Endothelial cell of umbilical vein (primary cell): Measurements from ENCODE around the gene PARD3B. TPM values are rescaled to one million over a fixed set of nuclear protein-coding genes. Genes with fewer than 3 reads are reported as not detected.

Experiments
- BruUV-seq: library from RNA; stranded (reverse); fragments of 400-500 nt; replicated peaks from 2 replicates; lab custom pipeline; 2021; lab: Mats Ljungman, UMichigan
- CTCF ChIA-PET: fragments of 300-600, 350-600 bp; sonication (Branson Sonifier 250); formaldehyde crosslinking; loops from one replicate; lab custom pipeline; 2021; ENCODE audit warnings: antibody characterized with exemption, inconsistent platforms; lab: Charles Lee
- POLR2A ChIA-PET: fragments of 300-600, 350-600 bp; sonication (Branson Sonifier 250); formaldehyde crosslinking; loops from one replicate; lab custom pipeline; 2021; ENCODE audit warnings: antibody characterized with exemption, inconsistent platforms; lab: Charles Lee
- DNase-seq: peaks from one replicate; pipeline ENCODE4 v3.0.0-alpha.2; 2011; ENCODE audit warnings: low read depth, low spot score
- FAIRE-seq: peaks from 2 replicates; lab custom pipeline; 2011; peaks lifted over from hg19 to GRCh38; lab: Jason Lieb, UNC
- H2AFZ ChIP-seq: 2 replicates; pipeline ENCODE4 v1.6.0; 2012; ENCODE audit warnings: low read depth, low read length, control low read depth, inconsistent platforms
- H3K27ac ChIP-seq: 2 replicates; pipeline ENCODE4 v1.5.1; 2011; ENCODE audit warnings: low read depth, mild to moderate bottlenecking, control low read depth, low read length, moderate library complexity; ENCODE audit not compliant: insufficient read depth
- H3K27me3 ChIP-seq, 2 experiments: 2 replicates each; pipeline versions ENCODE4 v1.6.0 to v1.6.1; 2011; ENCODE audit warnings: low read length in 2 of 2, mixed read lengths in 1 of 2; ENCODE audit not compliant: control insufficient read depth in 2 of 2, insufficient read depth in 2 of 2
- H3K36me3 ChIP-seq, 2 experiments: 2 replicates in 1 of 2; 3 replicates in 1 of 2; pipeline ENCODE4 v1.5.1; 2011; ENCODE audit warnings: low read length in 2 of 2, mild to moderate bottlenecking in 1 of 2, moderate library complexity in 1 of 2; ENCODE audit not compliant: control insufficient read depth in 2 of 2, insufficient read depth in 2 of 2; ENCODE audit errors: extremely low read depth in 1 of 2
- H3K4me1 ChIP-seq: 3 replicates; pipeline ENCODE4 v1.5.1; 2011; ENCODE audit warnings: mild to moderate bottlenecking, low read length; ENCODE audit not compliant: control insufficient read depth, insufficient read depth; ENCODE audit errors: extremely low read depth
- H3K4me2 ChIP-seq: 2 replicates; pipeline ENCODE4 v1.6.1; 2011; ENCODE audit warnings: low read length, control low read depth, mixed read lengths; ENCODE audit not compliant: insufficient read depth
- H3K4me3 ChIP-seq, 3 experiments: fragments of 200-600 bp in 1 of 3; sonication (generic), shearing (Covaris generic) in 1 of 3; replicated peaks in 1 of 3; 2 replicates each; pipeline ENCODE4 v1.5.1; 2011 to 2016; ENCODE audit warnings: control low read depth in 3 of 3, low read length in 3 of 3, mild to moderate bottlenecking in 2 of 3, inconsistent platforms in 1 of 3, low read depth in 1 of 3, moderate library complexity in 1 of 3; ENCODE audit not compliant: insufficient read depth in 1 of 3
- H3K79me2 ChIP-seq: 2 replicates; pipeline ENCODE4 v1.6.0; 2012; ENCODE audit warnings: low read length, inconsistent platforms; ENCODE audit not compliant: control insufficient read depth, insufficient read depth
- H3K9ac ChIP-seq: replicated peaks from 2 replicates; pipeline ENCODE3; 2011; ENCODE audit warnings: low read length, control low read depth; ENCODE audit not compliant: insufficient read depth; ENCODE audit errors: extremely low read depth
- H3K9me1 ChIP-seq: replicated peaks from 3 replicates; pipeline ENCODE4 v1.6.0; 2011; ENCODE audit warnings: mild to moderate bottlenecking, low read length; ENCODE audit not compliant: control insufficient read depth, insufficient read depth; ENCODE audit errors: extremely low read depth
- H3K9me3 ChIP-seq: replicated peaks from 2 replicates; pipeline ENCODE4 v1.5.1; 2012; ENCODE audit warnings: low read length, inconsistent platforms; ENCODE audit not compliant: control insufficient read depth, insufficient read depth
- H4K20me1 ChIP-seq: replicated peaks from 2 replicates; pipeline ENCODE3; 2011; ENCODE audit warnings: mild to moderate bottlenecking, low read length; ENCODE audit not compliant: control insufficient read depth, insufficient read depth; ENCODE audit errors: extremely low read depth
- EZH2 ChIP-seq: IDR thresholded peaks from 2 replicates; pipeline ENCODE4 v1.6.1; 2012; ENCODE audit warnings: borderline replicate concordance, low read depth, mild to moderate bottlenecking, moderate library complexity, low read length, inconsistent platforms; ENCODE audit not compliant: severe bottlenecking
- FOS ChIP-seq: IDR thresholded peaks from 2 replicates; pipeline ENCODE4 v1.6.1; 2011; ENCODE audit warnings: mild to moderate bottlenecking, low read length, moderate library complexity, borderline replicate concordance; ENCODE audit not compliant: insufficient read depth
- GATA2 ChIP-seq: IDR thresholded peaks from 2 replicates; pipeline ENCODE4 v1.7.0; 2011; ENCODE audit warnings: low read depth, mild to moderate bottlenecking, moderate library complexity, mixed read lengths, low read length; ENCODE audit not compliant: insufficient read length, insufficient read depth
- JUN ChIP-seq: IDR thresholded peaks from 2 replicates; pipeline ENCODE4 v1.6.1; 2011; ENCODE audit warnings: borderline replicate concordance, low read depth; ENCODE audit not compliant: insufficient read length, insufficient read depth
- MYC ChIP-seq: IDR thresholded peaks from one replicate; pipeline ENCODE4 v1.6.1; 2011; ENCODE audit warnings: mild to moderate bottlenecking, low read depth, low read length
- POLR2A ChIP-seq: IDR thresholded peaks from 2 replicates; pipeline ENCODE4 v1.6.1; 2012; ENCODE audit warnings: low read depth, mild to moderate bottlenecking, control low read depth, low read length
- POLR2AphosphoS5 ChIP-seq: IDR thresholded peaks from 2 replicates; pipeline ENCODE4 v1.6.1; 2012; ENCODE audit warnings: low read depth, mild to moderate bottlenecking, control low read depth, low read length, moderate library complexity; ENCODE audit not compliant: insufficient read depth
- dilution Hi-C: fragments of 300-500 bp; cut with MboI; formaldehyde crosslinking; loops from one replicate; pipeline ENCODE4 v1.15.0; 2019; ENCODE audit warnings: low sequenced_read_pairs; ENCODE audit not compliant: extremely low pct_ligation_motif_present
- intact Hi-C: fragments of 100-400 bp; cut with micrococcal nuclease; formaldehyde crosslinking; loops from one replicate; pipeline ENCODE4 v1.10.0; 2022
- polyA plus RNA-seq, 4 experiments: library from polyadenylated mRNA; depleted of rRNA in 3 of 4; stranded (reverse) in 3 of 4; unstranded in 1 of 4; fragments of >200 nt; gene quantifications; 2 replicates each; pipeline versions ENCODE4 v1.2.1 to v1.2.3, GENCODE V29; 2011 to 2012; ENCODE audit warnings: missing spikeins in 1 of 4
- total RNA-seq: library from RNA; stranded (reverse); gene quantifications from 2 replicates; pipeline ENCODE4 v1.2.3, GENCODE V29; 2021
- TF ChIP-seq, protein P1 (sequence below): IDR thresholded peaks from 2 replicates; pipeline ENCODE4 v1.6.1; 2011; ENCODE audit not compliant: insufficient read depth, insufficient read length
- TF ChIP-seq, protein P2 (sequence below), 2 donors: IDR thresholded peaks; 1 replicate in 1 of 2; 2 replicates in 1 of 2; pipeline ENCODE4 v1.5.1; 2011; ENCODE audit warnings: low read length in 2 of 2, mild to moderate bottlenecking in 2 of 2, moderate library complexity in 2 of 2, control low read depth in 1 of 2, inconsistent platforms in 1 of 2, low read depth in 1 of 2; ENCODE audit not compliant: insufficient read depth in 1 of 2; ENCODE audit errors: extremely low read depth in 1 of 2

Gene PARD3B
- total and polyA plus RNA-seq, 2 donors (not counting 3 experiments of a cell fraction or from before 2014, with no cell fraction given): 2.2 to 30.9 TPM

DNA sequence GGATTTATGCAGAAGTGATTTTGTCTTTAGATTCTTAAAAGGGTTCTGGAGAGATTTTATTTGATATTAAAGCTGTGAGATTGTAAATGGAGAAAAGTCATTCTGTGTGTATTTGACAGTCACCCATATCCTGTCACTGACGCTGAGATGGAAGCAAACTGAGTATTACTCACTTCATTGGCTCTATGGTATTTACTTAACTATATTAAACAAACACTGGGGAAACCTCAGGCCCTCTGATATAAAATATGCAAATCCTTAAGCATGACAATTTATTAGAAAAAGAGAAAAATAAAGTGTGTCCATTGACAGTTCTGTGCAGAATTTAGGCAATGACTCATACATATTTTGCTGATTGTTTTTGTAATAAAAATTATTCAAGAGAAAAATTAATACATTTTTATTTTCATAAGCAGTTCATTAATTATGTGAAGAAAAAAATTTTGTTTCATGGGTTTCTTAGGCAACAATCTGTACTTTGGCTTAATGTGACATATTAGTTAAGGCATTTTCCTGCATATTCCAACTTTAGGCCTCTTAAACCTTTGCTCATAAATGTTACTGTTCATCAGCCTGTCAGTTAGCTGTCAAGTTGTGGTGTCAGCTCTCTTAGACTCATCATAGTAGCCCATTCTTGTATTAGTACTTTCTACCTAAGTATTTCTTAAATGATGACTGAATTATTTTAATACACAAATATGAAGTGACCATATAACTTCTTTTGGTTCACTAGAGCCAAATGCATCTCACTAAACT is 99.9 kb downstream of the PARD3B start:
- FAIRE-seq (peak; percentile 55), DNase-seq (peak; percentile 56)
- H3K4me1 ChIP-seq: peaks cover 12% of the 10 kb centered on the region
- no peaks in the 10 kb centered on the region for H3K27me3 ChIP-seq
- ChIA-PET POLR2A (no interaction called here), CTCF (interaction anchor here (0.7 to 1.0 kb wide), 2 partner anchors 12 to 47 kb away, joined by 3 read pairs; no protein-coding TSS in a partner anchor)
- peak overlapping the region; percentile 37 for H3K9ac ChIP-seq
- H3K4me2 ChIP-seq: peak overlapping the region; percentile 51
- no TSS peak for BruUV-seq
- H3K4me3 ChIP-seq: no peak overlapping the region
- no peaks in the 10 kb centered on the region for H3K9me3 ChIP-seq
- dilution Hi-C loops: no loop called here
- TF ChIP-seq JUN (peak; percentile 23), FOS (peak; percentile 49)
- TF ChIP-seq, protein P1, sequence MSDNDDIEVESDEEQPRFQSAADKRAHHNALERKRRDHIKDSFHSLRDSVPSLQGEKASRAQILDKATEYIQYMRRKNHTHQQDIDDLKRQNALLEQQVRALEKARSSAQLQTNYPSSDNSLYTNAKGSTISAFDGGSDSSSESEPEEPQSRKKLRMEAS: no peak
- H3K79me2 ChIP-seq: peaks cover 2% of the 10 kb centered on the region
- H4K20me1 ChIP-seq: no peaks in the 10 kb centered on the region
- H3K9me1 ChIP-seq: peaks cover 3% of the 10 kb centered on the region
- H3K27ac ChIP-seq: peak overlapping the region; percentile 53
- no peak overlapping the region for H2AFZ ChIP-seq
- no peaks in the 10 kb centered on the region for H3K36me3 ChIP-seq
- intact Hi-C loops: loop anchor here (1.0 kb wide), 1 partner anchor 20 kb away; no protein-coding TSS in a partner anchor

DNA sequence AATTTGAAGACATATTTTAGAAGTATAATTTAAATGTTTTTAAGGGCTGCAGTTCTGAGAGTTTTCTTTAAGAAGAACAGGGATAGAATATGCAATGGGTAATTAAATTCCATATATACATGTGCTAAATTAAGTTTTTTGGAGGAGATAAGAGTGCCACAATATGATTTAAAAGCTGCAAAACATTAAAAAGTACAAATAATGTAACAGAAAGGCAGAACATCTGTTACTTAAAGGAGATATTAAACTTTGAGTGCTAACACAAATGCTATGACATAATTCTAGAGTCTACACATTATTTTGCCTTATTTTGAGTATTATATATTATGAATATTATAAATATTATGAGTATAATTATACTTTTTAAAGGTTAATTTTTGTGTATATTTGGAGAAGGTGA is 102.4 kb downstream of the PARD3B start:
- no peak for TF ChIP-seq GATA2
- no peak for TF ChIP-seq EZH2
- no peak for TF ChIP-seq POLR2A
- no peak for TF ChIP-seq POLR2AphosphoS5
- TF ChIP-seq, protein P2, sequence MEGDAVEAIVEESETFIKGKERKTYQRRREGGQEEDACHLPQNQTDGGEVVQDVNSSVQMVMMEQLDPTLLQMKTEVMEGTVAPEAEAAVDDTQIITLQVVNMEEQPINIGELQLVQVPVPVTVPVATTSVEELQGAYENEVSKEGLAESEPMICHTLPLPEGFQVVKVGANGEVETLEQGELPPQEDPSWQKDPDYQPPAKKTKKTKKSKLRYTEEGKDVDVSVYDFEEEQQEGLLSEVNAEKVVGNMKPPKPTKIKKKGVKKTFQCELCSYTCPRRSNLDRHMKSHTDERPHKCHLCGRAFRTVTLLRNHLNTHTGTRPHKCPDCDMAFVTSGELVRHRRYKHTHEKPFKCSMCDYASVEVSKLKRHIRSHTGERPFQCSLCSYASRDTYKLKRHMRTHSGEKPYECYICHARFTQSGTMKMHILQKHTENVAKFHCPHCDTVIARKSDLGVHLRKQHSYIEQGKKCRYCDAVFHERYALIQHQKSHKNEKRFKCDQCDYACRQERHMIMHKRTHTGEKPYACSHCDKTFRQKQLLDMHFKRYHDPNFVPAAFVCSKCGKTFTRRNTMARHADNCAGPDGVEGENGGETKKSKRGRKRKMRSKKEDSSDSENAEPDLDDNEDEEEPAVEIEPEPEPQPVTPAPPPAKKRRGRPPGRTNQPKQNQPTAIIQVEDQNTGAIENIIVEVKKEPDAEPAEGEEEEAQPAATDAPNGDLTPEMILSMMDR (IDR thresholded peaks at IDR 0.05; ENCODE audit: extremely low read depth in 1 of 2, insufficient read depth in 1 of 2, low read depth in 1 of 2, low read length in 2 of 2): no peak
- no peak for TF ChIP-seq FOS
- no peak for TF ChIP-seq MYC
- TF ChIP-seq JUN: no peak
- TF ChIP-seq, protein P1: no peak
- Histone ChIP-seq H3K4me1 (peaks cover 12% of the 10 kb centered on the region), H3K9ac (no peak overlapping the region), H2AFZ (no peak overlapping the region), H3K4me2 (no peak overlapping the region), H3K9me1 (peaks cover 3% of the 10 kb centered on the region), H3K27ac (no peak overlapping the region), H3K9me3 (no peaks in the 10 kb centered on the region), H4K20me1 (no peaks in the 10 kb centered on the region), H3K27me3 (no peaks in the 10 kb centered on the region), H3K79me2 (peaks cover 2% of the 10 kb centered on the region), H3K36me3 (no peaks in the 10 kb centered on the region), H3K4me3 (no peak overlapping the region)
- ChIA-PET CTCF (no interaction called here), POLR2A (no interaction called here)
- BruUV-seq: no TSS peak
- no peak for DNase-seq
- intact Hi-C loops (no loop called here), dilution Hi-C loops (no loop called here)
- no peak for FAIRE-seq
